HG03354 (cell line): ENCODE measurements around the gene IDS.
"Not testable (repeated sequence)": the region's sequence is repeated elsewhere in the genome, so short reads cannot be mapped to it uniquely, and the experiment has no call there.

Experiments used
- ATAC-seq: cut with Tn5 transposase; IDR thresholded peaks from one replicate; pipeline ENCODE4 v1.9.1; 2021; ENCODE audit warnings: mild to moderate bottlenecking; ENCODE audit not compliant: unreplicated experiment, poor library complexity, severe bottlenecking

IDS gene

DNA sequence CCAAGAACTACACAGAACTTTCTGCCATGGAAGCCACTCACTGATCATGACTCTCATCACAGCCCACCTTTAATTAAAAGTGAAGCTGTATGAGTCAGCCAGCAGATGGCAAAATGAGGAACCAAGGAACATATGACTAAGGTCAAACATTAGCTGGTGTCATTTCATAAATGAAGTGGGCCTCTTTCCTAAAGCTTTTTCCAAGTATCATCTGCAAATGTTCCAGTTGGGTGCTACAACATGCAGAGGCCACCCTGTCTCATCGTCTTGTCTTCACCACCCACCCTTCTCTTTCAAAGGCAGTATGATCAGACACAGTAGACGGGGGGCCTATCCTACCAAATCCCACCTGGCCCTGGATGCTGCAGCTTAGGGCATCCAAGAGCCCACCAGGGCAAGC is 26.5 kb upstream of the IDS start:
- peak; percentile 80 for ATAC-seq

DNA sequence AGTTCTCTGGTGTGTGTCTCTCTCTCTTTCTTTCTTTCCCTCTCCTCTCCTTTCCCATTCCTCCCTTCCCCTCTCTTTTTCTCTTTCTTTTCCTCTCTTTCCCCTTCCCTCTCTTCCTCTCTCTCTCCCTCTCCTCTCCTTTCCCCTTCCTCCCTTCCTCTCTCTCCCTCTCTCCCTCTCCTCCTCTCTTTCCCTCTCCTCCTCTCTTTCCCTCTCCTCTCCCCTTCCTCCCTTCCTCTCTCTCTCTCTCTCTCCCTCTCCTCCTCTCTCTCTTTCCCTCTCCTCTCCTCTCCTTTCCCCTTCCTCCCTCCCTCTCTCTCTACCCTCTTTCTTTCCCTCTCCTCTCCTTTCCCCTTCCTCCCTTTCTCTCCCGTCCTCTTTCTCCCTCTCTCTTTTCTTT is 23.3 kb upstream of the IDS start:
- ATAC-seq = no peak

DNA sequence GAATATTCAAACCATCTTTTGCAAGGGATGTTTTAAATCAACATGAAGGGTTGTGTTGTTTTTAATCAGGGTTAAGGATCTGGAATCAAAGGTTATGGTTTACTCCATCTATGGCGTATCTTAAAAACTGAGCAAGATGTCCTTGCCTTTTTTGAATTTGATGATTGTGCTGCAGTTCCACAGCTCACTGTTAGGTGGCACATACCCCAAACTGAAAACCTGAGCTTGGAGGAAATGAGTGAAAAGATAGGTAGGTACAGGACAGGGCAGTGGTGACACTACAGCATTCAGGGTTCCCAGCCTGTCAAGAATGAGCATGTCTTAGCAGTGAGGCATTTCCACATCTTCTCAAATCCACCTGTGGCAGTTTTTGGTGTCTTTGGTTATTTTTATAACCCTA is 22.6 kb upstream of the IDS start:
- peak; percentile 27 for ATAC-seq

DNA sequence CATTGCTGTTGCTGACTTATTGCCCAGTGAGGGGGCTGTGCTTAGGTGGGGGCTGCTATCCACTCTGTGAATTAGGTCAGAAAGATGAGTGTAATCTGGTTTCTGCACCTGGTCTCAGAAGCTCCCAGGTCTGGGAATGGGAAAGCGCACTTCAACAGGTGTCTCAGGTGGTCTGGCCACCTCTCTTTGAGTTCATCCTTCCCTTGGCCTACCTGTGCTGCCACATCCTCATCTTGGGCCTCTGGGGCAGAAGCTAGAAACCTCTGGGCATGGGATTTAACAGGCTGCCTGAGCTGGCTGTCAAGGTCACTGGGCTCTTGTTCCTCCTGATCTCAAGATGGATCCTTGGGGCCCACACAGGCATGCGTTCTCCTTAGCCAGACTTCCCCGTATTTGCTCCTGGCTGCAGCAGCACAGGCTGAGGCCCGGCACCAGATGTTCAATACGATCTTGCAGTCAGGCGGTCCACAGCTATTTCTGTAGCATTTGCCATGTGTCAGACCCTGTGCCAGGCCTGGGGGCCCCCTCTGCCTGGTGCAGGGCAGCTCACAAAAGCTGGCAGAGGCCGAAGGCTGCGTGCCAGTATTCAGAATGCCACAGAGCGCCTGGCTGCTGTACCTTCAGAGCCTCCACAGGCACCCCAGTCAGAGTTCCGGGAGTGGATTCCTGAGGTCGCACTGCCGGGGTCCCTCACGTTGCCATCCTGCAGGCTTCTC is 21.4 kb upstream of the IDS start:
- ATAC-seq = not testable (repeated sequence)

DNA sequence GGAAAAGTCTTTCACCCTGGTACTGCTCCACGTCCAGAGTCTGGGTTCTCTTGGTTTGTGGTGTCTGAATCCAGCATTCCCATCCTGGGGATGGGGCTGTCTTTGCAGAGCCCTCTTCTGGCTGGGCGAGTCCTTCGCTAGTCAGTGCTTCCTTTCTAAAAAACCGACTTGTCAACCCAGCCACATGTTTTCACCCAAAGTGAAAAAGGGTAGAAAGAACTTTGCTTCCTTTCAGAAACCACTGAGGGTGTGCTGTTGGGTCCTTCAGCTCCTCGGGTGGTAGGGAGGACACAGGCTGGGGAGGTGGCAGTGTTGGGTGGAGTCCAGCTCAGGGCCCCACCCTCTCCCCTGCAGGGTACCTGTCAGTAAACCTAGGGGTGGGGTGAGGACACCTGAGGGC is 20.8 kb upstream of the IDS start:
- ATAC-seq = peak; percentile 47

DNA sequence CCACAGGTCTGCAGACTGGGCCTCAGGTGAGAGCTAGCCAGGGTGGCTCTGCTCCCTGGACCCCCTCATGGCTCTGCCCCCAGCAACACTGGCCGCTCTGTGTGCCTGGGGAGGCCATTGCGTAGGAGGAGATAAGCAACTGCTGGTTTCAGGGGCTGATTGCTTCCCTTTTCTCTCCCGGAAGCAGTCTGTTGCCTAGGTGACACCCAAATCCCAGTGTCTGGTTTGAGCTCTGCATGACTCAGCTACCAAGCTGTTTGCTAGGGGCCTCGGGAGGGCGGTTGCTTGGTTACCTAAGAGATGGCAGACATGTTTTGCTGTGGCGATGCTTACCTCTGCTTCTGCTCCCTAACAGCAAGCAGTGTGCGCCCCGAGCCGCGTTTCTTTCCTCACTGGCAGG is 20.3 kb upstream of the IDS start:
- peak; percentile 94 for ATAC-seq

DNA sequence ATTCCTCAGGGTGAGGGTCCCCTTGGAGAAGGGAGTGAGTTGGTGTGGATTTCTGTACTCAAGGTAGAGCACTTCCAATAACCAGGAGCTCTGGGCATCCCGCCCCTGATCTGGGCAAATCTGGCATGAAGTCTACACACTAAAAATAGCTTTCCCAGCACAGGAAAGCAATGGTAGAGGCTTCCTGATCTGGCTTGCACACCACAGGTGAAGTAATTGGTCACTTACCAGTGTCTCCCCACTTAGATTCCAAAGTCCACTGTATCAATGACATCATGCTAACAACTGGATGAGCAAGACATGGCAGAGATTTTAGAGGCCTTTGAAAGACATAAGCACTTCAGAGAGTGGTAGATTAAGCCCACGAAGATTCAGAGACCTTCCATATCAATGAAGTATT is 17.8 kb upstream of the IDS start:
- no peak for ATAC-seq

DNA sequence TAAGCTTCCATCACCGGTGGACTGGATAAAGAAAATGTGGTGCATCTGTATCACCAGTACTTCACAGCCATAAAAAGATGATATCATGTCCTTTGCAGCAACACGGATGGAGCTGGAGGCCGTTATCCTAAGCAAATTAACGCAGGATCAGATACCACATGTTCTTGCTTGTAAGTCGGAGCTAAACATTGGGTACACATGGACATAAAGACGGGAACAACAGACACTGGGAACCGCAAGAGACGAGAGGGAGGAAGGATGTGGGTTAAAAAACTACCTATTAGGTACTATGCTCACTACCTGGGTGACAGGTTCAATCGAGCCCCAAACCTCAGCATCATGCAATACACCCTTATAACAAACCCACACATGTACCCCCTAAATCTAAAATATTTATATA is 16.3 kb upstream of the IDS start:
- ATAC-seq = no peak

DNA sequence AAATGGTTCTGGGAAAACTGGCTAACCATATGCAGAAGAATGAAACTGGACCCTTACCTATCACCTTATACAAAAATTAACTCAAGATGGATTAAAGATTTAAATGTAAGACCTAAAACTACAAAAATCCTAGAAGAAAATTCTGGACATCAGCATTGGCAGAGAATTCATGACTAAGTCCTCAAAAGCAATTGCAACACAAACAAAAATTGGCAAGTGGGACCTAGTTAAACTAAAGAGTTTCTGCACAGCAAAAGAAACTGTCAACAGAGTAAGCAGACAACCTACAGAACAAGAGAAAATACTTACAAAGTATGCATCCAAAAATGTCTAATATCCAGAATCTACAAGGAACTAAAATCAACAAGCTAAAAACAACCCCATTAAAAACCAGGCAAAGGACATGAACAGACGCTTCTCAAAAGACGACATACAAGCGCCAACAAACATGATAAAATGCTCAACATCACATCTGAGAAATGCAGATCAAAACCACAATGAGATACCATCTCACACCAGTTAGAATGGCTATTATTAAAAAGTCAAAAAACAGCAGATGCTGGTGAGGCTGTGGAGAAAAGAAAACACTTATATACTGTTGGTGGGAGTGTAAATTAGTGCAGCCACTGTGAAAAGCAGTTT is 15.7 kb upstream of the IDS start:
- ATAC-seq = not testable (repeated sequence)

DNA sequence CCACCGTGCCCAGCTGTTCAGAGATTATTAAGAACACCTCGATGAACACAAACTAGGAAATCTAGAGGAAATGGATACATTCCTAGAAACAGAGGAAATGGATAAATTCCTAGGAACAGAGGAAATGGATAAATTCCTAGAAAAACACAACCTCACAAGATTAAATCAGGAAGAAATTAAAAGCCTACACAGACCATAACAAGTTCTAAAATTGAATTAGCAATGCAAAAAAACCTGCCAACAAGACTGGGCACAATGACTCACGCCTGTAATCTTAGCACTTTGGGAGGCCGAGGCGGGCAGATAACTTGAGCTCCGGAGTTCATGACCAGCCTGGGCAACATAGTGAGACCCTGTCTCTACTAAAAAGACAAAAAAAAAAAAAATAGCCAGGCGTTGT is 13.1 kb upstream of the IDS start:
- no peak for ATAC-seq

DNA sequence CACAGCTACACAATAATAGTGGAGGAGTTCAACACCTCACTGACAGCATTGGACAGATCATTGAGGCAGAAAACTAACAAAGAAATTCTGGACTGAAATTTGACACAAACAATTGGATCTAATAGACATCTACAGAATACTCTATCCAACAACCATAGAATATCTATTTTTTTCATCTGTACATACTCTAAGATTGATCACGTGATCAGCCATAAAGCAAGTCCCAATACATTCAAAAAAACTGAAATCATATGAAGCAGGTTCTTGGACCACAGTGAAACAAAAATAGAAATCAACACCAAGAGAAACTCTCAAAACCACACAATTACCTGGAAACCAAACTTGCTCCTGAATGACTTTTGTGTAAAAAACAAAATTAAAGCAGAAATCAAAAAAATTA is 12.2 kb upstream of the IDS start:
- ATAC-seq = no peak

DNA sequence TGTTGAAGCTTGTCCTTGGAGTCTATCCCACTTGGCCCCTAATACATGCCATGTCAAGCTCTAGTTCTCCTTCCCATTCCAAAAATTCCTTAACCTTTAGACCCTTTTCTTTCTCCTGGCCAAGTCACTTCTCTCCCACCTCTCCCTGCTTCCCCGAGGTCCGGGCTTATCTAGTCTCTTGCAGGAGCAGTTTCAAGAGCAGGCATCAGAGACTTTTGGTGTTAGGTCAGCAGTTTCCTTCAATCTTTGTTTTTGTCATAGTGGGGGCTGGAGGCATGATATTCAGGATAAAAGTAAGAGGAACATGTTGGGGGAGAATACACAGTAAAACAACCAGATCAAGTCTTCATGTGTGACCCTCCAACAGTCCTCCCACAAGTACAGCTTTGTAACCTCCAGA is 11.5 kb upstream of the IDS start:
- ATAC-seq = no peak

DNA sequence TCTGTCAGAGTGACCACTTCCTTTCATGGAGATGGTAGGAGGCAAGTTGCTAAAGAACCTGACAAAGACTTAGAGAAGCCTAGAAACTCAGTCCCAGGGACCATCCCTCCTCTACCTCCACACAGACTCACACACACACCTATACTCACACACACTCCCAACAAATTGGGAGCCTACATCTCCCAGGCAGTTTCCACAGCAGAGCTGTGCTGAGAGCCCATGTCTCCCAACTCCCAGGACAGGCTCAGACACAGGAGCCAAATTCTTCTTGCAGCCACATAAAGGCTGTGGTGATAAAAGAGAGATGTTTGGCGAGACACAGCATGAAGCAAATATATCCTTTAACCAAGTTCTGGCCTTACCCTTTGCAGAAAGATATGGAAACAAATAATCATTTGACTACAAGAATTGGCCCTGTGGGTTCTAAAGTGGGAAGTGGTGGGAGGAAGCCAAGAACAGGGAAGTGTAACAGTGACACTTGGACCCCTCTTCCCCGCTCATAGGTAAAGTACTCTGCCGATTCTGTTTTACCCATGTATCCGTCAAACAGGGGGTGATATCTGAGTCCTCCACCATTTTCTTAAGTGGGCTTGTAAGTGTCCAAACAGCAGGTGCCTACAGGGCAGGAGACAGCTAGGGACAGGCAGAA is 11.0 kb upstream of the IDS start:
- no peak for ATAC-seq

DNA sequence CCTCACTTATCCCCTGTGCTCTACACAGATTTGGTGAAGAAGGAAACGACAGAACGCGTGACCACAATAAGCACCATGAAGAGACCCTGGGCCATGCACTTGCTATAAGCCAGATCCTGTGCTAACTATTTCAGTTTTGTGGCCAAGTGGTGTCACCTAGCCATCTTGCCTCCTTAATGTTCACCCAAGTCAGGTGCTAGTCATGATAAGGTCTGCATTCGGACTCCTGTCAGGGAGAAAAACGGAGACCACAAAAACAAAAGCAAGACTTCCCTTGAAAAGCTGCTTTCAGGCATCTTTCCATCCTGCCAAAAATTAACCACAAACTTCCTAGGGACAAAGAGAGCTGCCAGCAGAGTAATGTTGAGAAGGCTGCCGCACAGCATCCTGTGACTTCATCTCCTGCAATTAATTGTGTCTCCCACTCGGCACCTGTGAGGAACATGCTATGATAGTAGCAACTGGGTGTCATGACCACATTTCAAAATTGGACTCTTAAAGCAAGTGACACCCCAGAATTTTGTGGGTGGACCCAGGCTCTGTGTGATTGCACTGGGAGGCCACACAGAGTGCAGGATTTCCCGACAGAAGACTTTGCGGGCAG is 8.8 kb upstream of the IDS start:
- no peak for ATAC-seq

DNA sequence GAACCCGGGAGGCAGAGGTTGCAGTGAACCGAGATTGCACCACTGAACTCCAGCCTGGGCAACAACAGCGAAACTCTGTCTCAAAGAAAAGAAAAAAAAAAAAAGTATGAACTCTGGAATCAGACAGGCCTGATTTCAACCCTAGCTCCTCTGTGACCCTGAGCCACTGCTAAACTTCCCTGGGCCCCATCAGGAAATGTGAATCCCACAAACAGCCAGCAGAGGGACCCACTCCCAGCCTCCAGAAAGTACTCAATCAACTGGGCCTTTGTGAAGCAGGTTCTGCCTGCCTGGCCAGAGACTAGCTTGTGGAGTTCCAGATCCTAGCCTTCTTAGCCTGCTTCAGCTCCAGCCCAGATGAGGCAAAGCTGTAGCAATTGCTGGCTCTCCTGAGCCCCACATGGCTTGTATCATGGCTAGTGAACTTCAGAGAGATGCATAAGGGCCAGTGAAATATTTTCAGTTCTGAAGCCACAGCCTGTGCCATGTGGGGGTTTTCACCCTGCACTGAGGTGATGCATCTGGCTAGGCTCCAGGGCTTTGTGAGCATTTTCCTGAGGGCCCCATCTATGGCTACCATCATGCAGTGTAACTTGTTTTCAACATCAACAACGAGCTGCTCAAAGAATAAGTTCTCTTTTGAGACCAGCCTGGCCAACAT is 7.2 kb upstream of the IDS start:
- peak; percentile 85 for ATAC-seq

DNA sequence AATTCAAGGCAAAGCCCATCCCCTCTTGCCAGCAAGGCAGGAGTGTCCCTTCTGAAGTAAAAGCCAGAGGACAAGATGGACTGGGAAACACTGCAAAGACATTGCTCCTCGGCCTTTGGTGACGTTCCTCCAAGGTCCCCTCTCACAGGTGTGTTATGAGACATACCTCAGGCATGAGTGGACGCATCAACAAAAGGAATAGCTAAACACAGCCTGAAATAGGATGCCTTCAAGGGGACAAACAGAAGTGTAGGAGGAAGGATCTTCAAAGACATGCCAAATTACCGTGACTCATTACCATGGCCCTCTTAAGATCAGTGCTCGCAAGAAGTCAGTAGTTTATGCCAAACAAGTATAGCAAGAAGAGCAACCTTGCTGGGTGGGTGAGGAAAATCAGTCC is 6.0 kb upstream of the IDS start:
- ATAC-seq = no peak

DNA sequence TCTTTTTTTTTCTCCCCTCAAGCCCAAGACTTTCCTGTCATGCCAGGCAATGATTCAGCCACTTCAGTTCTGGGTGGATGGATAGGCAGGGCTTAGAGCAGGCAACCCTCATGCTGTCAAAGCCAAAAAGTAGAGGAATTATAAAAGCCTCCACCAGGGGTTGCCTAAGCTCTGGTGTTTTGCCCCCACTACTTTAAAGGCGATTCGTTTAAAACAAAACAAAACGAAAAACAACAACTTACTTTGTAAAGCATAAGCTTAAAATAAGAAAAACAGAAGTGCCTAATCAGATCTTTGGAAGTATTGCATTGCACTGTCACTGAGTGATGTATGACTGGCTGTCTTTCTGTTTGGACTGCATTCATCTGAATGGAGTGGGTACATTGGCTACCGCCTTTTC is 5.3 kb upstream of the IDS start:
- ATAC-seq = no peak

DNA sequence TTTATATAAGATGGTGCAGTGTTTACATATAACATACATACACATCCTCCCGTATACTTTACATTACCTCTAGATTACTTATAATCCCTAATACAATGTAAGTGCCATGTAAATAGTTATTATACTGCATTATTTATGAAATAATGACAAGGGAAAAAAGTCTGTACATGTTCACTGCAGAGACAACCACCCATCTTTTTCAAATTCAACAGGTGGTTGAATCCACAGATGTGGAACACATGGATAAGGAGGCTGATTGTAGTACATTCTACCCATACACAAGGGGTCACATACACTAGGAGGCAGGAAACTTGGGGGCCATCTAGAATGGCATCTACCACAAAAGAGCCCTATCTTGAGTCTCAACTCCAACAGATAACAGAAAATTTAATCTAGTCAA is 3.4 kb upstream of the IDS start:
- no peak for ATAC-seq

DNA sequence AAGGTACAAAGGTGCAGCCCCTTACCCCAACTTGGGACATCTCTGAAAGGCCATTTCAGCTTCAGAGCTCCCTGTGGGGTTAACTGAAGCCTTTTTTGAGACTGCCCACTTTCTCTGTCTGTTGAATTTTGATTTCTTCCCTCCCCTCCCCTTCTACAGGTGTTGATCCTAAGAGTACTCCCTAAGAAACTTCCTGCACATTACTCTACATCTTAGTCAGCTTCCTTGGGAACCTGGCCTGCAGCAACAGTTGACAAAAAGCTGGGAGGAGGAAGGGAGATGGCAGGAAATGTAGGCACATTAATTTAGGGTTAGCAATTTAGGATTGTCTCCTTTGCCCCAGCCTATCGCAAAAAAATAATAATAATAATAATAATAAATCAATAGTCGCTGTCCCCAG is 1.2 kb upstream of the IDS start:
- no peak for ATAC-seq

DNA sequence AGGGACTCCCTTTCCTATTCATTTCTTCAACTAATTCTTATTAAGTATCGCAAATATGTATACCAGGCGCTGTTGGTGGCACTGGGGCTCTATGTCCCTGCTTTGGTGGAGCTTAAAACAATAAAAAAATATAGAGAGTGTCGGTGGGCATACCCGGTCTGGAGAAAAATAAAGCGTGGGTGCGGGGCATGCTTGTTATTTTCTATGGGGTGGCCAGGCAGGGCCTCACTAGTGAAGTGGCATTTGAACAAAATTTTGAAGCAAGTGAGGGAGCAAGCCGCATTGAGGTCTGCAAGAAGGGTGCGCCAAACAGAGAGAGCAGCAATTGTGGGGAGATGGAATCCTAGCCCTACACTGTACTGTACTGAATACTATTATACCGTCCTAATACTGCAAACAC is 565 bp upstream of the IDS start:
- no peak for ATAC-seq
